Measurements from ENCODE around the gene GLIS2.

GLIS2 gene

GRCh38 chr16:4372578-4373355 is 56.9 kb downstream of the GLIS2 start:
- DNase-seq, result no peak

- no peak for DNase-seq
Observed at GRCh38 chr16:4373356-4373908, 57.6 kb downstream of the GLIS2 start.

- no peak for DNase-seq
Observed at GRCh38 chr16:4373909-4374742, 58.3 kb downstream of the GLIS2 start.

DNA sequence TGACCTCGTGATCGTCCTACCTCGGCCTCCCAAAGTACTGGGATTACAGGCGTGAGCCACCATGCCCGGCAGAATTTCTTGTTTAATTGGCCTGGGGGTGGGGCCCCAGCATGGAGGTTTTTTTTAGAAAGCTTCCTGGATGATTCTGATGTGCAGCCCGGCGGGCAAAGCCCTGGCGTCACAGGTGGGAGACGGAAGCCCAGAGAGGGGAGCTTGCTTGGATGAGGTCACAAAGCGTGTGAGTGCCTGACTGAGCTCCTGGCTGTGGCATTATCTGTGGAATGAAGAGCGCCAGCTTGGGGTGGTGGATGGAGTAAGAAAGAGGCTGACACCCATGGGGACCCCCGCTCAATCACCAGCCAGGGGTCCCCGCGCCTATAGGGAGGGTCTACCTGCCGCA is 59.9 kb downstream of the GLIS2 start:
- DNase-seq, result no peak

DNA sequence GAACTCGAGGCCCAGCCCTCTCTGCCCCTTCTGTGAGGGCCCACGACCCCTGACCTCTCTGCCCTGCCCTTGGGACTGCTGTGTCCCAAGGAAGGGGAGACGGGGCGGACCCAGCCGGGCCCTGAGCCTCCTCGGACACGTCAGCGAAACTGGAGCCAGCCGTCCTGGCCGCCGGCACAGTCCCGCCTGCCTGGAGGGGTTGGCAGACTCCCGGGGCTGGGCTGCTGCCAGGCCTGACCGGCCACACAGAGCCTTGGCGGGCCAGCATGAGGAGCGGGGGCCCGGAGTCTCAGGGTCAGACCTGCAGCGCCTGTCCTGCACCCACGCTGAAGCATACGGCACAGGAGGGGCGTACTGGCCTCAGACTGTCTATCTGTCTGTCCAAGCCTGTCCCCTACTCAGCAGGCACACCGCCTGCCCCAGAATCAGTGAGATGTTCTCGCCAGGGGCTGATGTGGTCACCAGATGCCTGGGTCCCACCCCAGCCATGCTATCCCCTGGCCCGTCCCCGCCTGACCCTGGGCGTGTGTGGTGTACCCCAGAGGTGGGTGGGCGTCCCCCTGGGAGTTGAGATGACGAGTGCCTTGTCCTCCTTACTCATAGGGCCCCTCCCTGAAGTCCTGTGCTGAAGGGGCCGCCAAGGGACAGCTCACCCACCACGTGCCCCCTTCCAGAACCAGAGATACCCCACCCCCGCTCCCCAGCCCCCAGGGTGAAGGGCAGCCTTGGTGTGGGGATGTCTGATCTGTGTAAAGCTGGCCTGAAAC is 60.4 kb downstream of the GLIS2 start:
- no peak for DNase-seq

DNA sequence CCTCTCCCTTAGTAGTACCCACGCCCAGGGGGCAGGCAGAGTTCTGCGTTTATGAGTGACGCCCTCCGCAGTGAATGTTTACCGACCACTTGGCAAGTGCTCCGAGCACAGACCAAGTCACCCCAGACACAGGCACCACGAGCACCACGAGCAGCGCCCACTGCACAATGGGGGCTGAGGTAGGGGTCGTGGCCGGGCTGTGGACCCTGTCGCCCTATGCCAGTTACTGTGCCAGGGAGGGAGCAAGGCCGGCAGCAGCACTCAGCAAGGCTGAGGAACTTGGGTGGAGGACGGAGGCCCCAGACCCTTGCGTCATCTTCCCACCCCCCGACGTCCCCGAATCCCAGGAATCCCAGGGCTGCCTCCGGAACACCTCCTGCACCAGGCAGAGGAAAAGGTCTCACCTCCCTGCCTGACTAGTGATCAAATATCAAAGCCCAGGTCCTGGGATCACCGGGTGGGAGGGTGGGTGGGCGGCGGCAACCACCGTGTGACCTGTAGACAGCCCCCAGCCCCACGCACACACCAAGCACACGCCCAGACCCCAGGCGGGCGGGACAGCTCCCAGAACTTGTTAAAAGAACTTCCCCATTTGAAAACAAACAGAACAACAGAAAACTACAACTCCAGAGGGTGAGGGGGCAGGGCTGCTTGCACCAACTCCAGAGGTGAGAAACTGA is 61.2 kb downstream of the GLIS2 start:
- no peak for DNase-seq

DNA sequence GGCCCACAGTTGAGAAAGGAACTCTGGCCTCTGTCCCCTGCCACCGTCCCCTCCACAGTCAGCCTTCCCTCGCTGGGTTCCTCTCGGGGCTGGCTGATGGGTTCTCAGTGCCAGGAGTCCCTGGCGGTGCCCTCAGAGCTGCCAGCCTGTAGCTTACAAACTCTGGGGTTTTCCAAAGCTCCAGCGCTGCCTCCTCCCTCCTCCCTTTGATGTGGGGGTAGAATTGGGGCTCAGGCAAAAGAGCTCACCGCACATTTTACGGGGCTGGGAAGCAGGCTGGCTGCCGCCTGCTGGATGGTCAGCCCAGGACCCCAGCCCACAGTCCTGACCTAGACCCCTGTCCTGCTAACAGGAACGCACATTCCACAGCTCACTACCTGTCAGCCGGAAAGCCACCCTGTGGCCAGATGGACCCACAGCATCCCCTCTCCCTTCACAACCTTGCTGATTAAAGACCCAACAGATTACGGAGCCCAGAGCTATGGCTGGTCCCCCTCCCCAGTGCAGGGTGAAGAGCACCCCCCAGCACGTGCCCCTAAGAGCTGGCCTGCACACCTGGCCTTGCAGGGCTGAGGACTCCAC is 61.8 kb downstream of the GLIS2 start:
- no peak for DNase-seq

- DNase-seq, result no peak
Observed at GRCh38 chr16:4378161-4378666, 62.3 kb downstream of the GLIS2 start.

DNA sequence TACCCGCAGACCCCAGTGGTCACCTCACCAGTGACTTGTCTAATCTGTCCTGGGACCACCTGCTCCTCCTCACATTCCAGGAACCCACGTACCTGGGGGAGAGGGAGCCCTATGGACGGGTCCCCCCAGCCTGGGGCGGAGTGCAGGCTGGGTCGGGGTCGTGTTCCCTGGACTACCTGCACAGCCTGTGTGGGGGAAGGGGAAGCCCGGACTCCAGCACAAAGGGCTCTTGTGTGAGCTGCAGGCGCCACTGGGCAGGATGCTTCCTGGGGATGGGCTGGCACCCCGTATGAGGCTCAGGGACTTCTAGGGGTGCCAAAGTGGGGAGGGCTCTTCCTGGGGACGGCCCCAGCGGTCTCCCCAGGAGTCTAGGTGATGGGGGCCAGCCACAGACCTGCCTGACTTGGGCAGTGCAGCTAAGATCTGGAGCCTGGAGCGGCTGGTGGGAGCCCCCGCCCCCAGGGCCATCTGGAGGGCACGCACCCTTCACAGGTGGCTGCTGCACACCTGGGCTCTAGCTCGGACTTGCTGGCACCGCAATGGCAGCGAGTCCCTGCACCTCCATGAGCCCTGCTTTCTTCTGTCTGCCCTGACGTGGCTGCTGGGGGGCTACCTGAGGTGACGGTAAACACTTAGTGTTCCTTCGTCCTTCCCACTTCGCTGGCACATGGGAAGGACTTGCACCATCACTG is 63.3 kb downstream of the GLIS2 start:
- no peak for DNase-seq

DNA sequence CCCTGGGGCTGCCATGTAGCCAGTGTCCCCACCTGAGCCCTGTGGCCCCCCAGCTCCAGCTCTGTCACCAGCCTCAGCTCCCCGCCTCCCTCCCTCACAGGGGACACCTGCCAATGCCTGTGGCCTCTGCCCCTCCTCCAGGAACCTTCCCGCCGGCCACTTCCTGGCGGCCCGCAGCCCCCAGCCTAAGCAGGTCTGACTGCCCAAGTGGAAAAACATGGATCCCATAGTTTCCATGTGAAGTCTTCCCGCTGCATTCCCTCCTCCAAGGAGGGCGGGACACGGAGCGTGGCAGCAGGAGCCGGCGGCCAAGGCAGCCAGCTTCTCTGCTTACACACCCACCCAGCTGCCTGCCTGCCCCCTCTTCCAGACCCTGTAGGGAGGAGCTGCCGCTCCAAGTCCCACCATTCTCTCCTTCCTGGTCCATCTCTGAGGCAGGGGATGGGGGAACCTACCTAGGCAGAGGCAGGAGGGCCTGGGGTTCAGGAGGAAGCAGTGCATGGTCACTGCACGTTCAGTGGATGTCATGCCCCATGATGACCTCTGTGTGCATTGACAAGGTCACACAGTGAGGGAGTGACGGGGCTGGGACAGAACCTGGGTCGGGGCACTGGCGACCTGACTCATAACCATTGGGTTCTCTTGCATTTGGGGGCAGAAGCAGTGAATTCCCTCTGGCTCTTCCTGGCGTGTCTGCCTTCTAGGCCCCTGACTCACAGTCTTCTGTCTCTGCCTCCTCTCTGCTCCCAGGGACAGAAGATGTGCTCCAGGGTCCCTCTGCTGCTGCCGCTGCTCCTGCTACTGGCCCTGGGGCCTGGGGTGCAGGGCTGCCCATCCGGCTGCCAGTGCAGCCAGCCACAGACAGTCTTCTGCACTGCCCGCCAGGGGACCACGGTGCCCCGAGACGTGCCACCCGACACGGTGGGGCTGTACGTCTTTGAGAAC is 64.5 kb downstream of the GLIS2 start:
- DNase-seq, result no peak

DNA sequence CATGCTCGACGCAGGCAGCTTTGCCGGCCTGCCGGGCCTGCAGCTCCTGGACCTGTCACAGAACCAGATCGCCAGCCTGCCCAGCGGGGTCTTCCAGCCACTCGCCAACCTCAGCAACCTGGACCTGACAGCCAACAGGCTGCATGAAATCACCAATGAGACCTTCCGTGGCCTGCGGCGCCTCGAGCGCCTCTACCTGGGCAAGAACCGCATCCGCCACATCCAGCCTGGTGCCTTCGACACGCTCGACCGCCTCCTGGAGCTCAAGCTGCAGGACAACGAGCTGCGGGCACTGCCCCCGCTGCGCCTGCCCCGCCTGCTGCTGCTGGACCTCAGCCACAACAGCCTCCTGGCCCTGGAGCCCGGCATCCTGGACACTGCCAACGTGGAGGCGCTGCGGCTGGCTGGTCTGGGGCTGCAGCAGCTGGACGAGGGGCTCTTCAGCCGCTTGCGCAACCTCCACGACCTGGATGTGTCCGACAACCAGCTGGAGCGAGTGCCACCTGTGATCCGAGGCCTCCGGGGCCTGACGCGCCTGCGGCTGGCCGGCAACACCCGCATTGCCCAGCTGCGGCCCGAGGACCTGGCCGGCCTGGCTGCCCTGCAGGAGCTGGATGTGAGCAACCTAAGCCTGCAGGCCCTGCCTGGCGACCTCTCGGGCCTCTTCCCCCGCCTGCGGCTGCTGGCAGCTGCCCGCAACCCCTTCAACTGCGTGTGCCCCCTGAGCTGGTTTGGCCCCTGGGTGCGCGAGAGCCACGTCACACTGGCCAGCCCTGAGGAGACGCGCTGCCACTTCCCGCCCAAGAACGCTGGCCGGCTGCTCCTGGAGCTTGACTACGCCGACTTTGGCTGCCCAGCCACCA is 65.4 kb downstream of the GLIS2 start:
- DNase-seq, result no peak

DNA sequence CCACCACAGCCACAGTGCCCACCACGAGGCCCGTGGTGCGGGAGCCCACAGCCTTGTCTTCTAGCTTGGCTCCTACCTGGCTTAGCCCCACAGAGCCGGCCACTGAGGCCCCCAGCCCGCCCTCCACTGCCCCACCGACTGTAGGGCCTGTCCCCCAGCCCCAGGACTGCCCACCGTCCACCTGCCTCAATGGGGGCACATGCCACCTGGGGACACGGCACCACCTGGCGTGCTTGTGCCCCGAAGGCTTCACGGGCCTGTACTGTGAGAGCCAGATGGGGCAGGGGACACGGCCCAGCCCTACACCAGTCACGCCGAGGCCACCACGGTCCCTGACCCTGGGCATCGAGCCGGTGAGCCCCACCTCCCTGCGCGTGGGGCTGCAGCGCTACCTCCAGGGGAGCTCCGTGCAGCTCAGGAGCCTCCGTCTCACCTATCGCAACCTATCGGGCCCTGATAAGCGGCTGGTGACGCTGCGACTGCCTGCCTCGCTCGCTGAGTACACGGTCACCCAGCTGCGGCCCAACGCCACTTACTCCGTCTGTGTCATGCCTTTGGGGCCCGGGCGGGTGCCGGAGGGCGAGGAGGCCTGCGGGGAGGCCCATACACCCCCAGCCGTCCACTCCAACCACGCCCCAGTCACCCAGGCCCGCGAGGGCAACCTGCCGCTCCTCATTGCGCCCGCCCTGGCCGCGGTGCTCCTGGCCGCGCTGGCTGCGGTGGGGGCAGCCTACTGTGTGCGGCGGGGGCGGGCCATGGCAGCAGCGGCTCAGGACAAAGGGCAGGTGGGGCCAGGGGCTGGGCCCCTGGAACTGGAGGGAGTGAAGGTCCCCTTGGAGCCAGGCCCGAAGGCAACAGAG is 66.3 kb downstream of the GLIS2 start:
- no peak for DNase-seq

DNA sequence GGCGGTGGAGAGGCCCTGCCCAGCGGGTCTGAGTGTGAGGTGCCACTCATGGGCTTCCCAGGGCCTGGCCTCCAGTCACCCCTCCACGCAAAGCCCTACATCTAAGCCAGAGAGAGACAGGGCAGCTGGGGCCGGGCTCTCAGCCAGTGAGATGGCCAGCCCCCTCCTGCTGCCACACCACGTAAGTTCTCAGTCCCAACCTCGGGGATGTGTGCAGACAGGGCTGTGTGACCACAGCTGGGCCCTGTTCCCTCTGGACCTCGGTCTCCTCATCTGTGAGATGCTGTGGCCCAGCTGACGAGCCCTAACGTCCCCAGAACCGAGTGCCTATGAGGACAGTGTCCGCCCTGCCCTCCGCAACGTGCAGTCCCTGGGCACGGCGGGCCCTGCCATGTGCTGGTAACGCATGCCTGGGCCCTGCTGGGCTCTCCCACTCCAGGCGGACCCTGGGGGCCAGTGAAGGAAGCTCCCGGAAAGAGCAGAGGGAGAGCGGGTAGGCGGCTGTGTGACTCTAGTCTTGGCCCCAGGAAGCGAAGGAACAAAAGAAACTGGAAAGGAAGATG is 67.0 kb downstream of the GLIS2 start:
- DNase-seq, result no peak

DNA sequence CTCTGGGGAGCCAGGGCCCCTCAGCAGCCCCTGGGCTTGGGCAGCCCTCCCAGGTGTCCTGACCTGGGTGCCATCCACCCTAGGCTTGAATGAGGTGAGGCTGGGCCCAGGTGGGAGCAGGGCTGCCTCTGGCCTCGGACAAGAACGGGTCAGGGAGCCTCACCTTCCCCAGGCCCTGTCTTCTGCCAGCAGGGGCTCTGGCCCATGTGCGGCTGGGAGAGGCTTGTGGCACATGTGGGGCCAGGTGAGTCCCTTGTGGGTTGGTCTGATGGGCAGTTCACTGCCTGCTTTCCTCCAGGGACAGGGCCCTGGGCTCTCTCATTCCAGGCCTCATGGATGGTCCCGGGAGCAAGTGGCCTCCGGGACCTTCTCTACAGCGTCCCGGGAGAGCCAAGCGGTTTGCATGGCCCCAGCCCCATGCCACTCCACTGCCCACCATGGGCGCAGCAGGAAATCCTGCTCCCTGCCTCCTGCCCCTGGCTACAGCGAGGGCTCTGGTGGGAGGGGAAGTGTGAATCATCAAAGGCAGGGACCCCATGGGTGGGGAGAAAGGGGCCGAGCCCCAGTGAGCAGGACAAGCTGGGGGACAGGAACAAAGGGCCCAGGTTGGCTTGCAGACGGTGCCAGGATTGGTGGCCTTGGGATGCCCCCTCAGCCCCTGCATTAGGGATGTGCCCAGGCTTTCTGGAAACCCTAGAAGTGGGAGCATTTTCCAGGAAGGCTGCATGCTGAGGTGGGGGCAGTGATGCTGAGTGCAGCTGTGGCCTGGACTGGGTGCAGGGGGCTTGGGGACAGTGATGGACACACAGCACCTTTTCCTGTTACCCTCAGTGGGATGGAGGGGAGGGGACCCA is 68.0 kb downstream of the GLIS2 start:
- DNase-seq, result no peak

GRCh38 chr16:4384509-4384942 is 68.7 kb downstream of the GLIS2 start:
- no peak for DNase-seq

- no peak for DNase-seq
Observed at GRCh38 chr16:4385066-4385788, 69.4 kb downstream of the GLIS2 start.

All from activated effector memory CD4-positive, alpha-beta T cell treated with anti-CD3 and anti-CD28 coated beads, Interleukin-2, amount 50 U/mL, for 16 hours (primary cell).